GM21825 (cell line): ENCODE measurements around the gene MRPS27.
A peak's percentile ranks its signal among the peaks of the same experiment; 100 is the strongest.
"Not testable (repeated sequence)": the region's sequence is repeated elsewhere in the genome, so short reads cannot be mapped to it uniquely, and the experiment has no call there.

ENCODE experiments used
- ATAC-seq: cut with Tn5 transposase; IDR thresholded peaks from one replicate; pipeline ENCODE4 v1.9.1; 2021; ENCODE audit warnings: mild to moderate bottlenecking, moderate library complexity; ENCODE audit not compliant: unreplicated experiment

MRPS27 gene

DNA sequence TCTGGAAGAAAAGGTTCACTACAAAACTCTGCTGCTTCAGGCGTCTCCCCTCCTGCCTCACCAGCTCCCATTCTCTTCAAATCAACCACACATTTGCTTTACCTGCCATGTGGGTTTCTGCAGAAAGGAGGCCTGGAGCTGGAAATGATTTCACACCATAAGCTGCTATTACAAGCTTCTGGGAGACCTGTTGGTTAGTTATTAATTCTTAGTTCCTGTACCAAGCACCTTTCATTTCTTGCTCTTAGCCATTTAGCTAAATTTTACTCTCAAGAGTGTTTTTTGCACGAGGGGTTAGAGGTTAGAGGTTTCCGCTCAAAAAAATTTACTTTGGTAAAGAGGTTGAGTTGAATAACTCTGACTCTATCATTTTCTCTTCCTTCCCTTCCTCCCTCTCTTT is 142.5 kb downstream of the MRPS27 start:
- peak; percentile 77 for ATAC-seq

DNA sequence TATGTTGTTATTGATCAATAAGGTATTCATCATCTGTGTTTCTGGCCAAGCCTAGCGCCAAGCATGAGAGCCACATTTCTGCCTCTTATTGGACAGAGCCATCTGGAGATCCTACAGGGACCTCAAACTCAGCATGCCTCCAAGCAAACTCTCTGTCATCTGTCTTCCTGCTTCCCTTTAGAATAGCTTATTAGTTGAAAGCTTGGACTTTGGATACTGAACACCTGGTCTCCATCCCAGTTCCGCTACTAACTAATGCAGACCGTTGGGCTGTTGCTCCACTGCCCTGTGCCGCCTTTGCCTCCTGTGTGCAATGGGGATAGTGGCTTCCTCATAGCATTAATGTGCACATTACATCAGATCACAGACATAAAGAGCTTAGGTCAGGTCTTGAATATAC is 147.3 kb downstream of the MRPS27 start:
- no peak for ATAC-seq

DNA sequence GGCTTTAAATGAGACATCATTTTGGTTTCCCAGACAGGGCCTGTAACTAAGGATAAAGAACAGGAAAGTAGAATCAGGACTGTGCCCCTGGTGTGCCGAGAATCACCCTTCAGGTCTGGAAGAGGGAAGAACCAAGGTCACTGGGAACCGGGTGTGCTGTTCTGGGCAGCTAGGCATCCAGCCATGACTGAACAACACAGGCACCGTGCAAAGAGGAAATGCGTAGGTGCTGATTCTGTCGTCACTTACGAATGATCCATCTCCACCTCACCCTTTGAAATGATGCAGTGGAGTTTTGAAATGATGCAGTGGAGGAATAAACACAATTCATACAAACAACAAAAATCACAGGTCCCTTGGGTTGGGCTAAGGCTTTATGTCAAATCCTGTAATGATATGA is 148.4 kb downstream of the MRPS27 start:
- no peak for ATAC-seq

DNA sequence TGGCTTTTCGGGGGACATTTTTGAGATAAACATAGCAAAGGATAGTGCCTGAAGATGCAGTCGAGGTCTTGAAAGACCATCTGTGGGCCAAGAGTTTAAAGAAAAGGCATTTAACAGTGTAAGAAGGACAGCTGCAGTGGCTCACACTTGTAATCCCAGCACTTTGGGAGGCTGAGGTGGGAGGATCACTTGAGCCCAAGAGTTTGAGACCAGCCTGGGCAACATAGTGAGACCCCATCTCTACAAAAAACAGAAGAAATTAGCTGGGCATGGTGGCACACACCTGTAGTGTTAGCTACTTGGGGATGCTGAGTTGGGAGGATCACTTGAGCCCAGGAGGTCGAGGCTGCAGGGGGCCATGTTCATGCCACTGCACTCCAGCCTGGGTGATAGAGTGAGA is 148.9 kb downstream of the MRPS27 start:
- ATAC-seq, result not testable (repeated sequence)

DNA sequence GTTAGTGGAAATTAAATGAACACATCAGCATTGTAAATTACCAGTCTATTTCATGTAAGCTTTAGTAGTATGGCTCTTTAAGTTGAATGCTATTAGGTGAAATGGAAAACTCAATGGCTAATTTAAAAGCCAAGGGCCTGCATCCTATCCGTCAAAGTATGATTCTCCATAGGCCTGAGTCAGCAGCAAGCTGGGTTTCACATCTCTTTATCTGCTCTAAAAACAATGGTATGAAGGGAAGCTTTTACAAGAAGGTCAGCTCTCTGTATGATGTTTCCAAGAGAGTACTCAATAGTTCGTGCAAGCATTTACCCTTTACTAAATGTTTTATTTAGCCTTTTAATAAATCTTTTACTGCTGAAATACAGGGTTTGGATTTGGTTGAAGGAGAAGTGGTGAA is 149.9 kb downstream of the MRPS27 start:
- no peak for ATAC-seq
